Liver (tissue), 9 donors: ENCODE measurements around the gene SYT6. TPM values are rescaled to one million over a fixed set of nuclear protein-coding genes. Genes with fewer than 3 reads are reported as not detected.

Experiments used
- DNase-seq: peaks from one replicate; pipeline ENCODE4 v3.0.0-alpha.2; 2017; ENCODE audit warnings: low spot score
- H3K27ac ChIP-seq, 2 donors: one replicate each; pipeline ENCODE4 v1.7.0; 2013; ENCODE audit warnings: inconsistent platforms in 2 of 2, low read length in 2 of 2, control low read depth in 1 of 2, low read depth in 1 of 2, mild to moderate bottlenecking in 1 of 2
- H3K27me3 ChIP-seq, 4 donors: one replicate each; pipeline versions ENCODE4 v1.6.1 to v1.7.0; 2013; ENCODE audit warnings: low read length in 3 of 4, inconsistent platforms in 1 of 4, mild to moderate bottlenecking in 1 of 4, moderate library complexity in 1 of 4; ENCODE audit not compliant: control insufficient read depth in 4 of 4, insufficient read depth in 4 of 4
- H3K36me3 ChIP-seq, 4 donors: one replicate each; pipeline versions ENCODE4 v1.6.1 to v1.7.0; 2013; ENCODE audit warnings: low read length in 3 of 4, mild to moderate bottlenecking in 3 of 4, low read depth in 1 of 4, moderate library complexity in 1 of 4; ENCODE audit not compliant: control insufficient read depth in 4 of 4, insufficient read depth in 3 of 4
- H3K4me1 ChIP-seq, 4 donors: one replicate each; pipeline versions ENCODE4 v1.6.1 to v1.7.0; 2013; ENCODE audit warnings: low read length in 3 of 4, mild to moderate bottlenecking in 3 of 4, moderate library complexity in 1 of 4; ENCODE audit not compliant: control insufficient read depth in 4 of 4, insufficient read depth in 4 of 4
- H3K4me3 ChIP-seq, 3 donors: one replicate each; pipeline versions ENCODE4 v1.6.1 to v1.7.0; 2013; ENCODE audit warnings: low read length in 3 of 3, control low read depth in 1 of 3, low read depth in 1 of 3, mild to moderate bottlenecking in 1 of 3
- H3K9ac ChIP-seq, 2 donors: one replicate each; pipeline ENCODE4 v1.7.0; 2013; ENCODE audit warnings: low read length in 2 of 2, mild to moderate bottlenecking in 2 of 2, moderate library complexity in 2 of 2, control low read depth in 1 of 2, low read depth in 1 of 2
- H3K9me3 ChIP-seq, 4 donors: one replicate each; pipeline versions ENCODE4 v1.6.1 to v1.7.0; 2013; ENCODE audit warnings: low read length in 3 of 4; ENCODE audit not compliant: control insufficient read depth in 4 of 4
- CTCF ChIP-seq: fragments of 150-350 bp; IDR thresholded peaks from 2 replicates; pipeline ENCODE4 v1.5.1; 2017; ENCODE audit warnings: improper control_type of control experiment, low read depth, low read length; ENCODE audit not compliant: missing input control
- EGR1 ChIP-seq, 2 donors: IDR thresholded peaks; 2 replicates each; pipeline ENCODE4 v1.6.1; 2016 to 2018; ENCODE audit warnings: antibody characterized with exemption in 2 of 2, low read depth in 2 of 2
- FOXA1 ChIP-seq: IDR thresholded peaks from 2 replicates; pipeline ENCODE4 v1.6.1; 2016; ENCODE audit warnings: antibody characterized with exemption
- GABPA ChIP-seq, 2 donors: IDR thresholded peaks in 1 of 2; conservative IDR thresholded peaks in 1 of 2; 2 replicates each; pipeline ENCODE4 v1.6.1; 2016; ENCODE audit warnings: antibody characterized with exemption in 2 of 2, mild to moderate bottlenecking in 1 of 2, moderate library complexity in 1 of 2
- HNF4A ChIP-seq, 2 donors: conservative IDR thresholded peaks; 2 replicates each; pipeline ENCODE4 v1.6.1; 2016; ENCODE audit warnings: antibody characterized with exemption in 2 of 2, mild to moderate bottlenecking in 2 of 2
- JUND ChIP-seq, 2 donors: IDR thresholded peaks; 2 replicates each; pipeline ENCODE4 v1.6.1; 2016; ENCODE audit warnings: antibody characterized with exemption in 2 of 2
- MAX ChIP-seq: IDR thresholded peaks from 2 replicates; pipeline ENCODE4 v1.6.1; 2016; ENCODE audit warnings: antibody characterized with exemption
- RAD21 ChIP-seq, 2 donors: IDR thresholded peaks; 2 replicates each; pipeline ENCODE4 v1.6.1; 2016; ENCODE audit warnings: antibody characterized with exemption in 2 of 2, mild to moderate bottlenecking in 2 of 2
- REST ChIP-seq: IDR thresholded peaks from 2 replicates; pipeline ENCODE4 v1.6.1; 2016; ENCODE audit warnings: antibody characterized with exemption, mild to moderate bottlenecking
- TAF1 ChIP-seq: conservative IDR thresholded peaks from 2 replicates; pipeline ENCODE4 v1.6.1; 2016; ENCODE audit warnings: antibody characterized with exemption, mild to moderate bottlenecking
- YY1 ChIP-seq: IDR thresholded peaks from 2 replicates; pipeline ENCODE4 v1.6.1; 2016; ENCODE audit warnings: antibody characterized with exemption, mild to moderate bottlenecking
- WGBS: extraction: QIAGEN DNeasy Blood & Tissue Kit; methylation state at CpG from one replicate; pipeline ENCODE4 v1.1.7; 2013; 5-methylcytosine and 5-hydroxymethylcytosine counted together
- polyA plus RNA-seq, 2 donors: library from polyadenylated mRNA; stranded (reverse) in 1 of 2; unstranded in 1 of 2; fragments of 200-250 nt in 1 of 2; fragments of >200 nt in 1 of 2; fragmentation: Nextera tagmentation in 1 of 2; extraction: Ambion mirVana in 1 of 2; gene quantifications; one replicate each; pipeline versions ENCODE4 v1.2.1 to v1.2.3, GENCODE V29; 2013 to 2015
- total RNA-seq, 2 donors: library from RNA; depleted of rRNA; stranded (reverse); fragments of >200 nt; gene quantifications; one replicate each; pipeline ENCODE4 v1.2.3, GENCODE V29; 2014
- donor health status: healthy.
- donor health status: healthy.
- donor health status: healthy.
- donor health status: healthy.
- donor health status: healthy.

Gene SYT6
- total and polyA plus RNA-seq, 4 donors = under 0.01 to 0.17 TPM; not detected in 2

GRCh38 chr1:114089502-114090138, 64.0 kb downstream of the SYT6 start:
- no peak overlapping the region for H3K27ac ChIP-seq
- no peaks in the 10 kb centered on the region for H3K4me1 ChIP-seq
- H3K9me3 ChIP-seq = no peaks in the 10 kb centered on the region
- no peak for TF ChIP-seq EGR1 (IDR thresholded peaks at IDR 0.05; ENCODE audit: low read depth in 2 of 2)
- no peaks in the 10 kb centered on the region for H3K36me3 ChIP-seq
- no peak for DNase-seq
- no peak overlapping the region for H3K4me3 ChIP-seq
- no peak overlapping the region for H3K9ac ChIP-seq
- no peaks in the 10 kb centered on the region for H3K27me3 ChIP-seq
- WGBS = 84% methylated on average over 4 of the region's 4 CpGs

- H3K27me3 ChIP-seq = no peaks in the 10 kb centered on the region
- no peak overlapping the region for H3K4me3 ChIP-seq
- WGBS = 72% methylated on average over 13 of the region's 13 CpGs
- no peak overlapping the region for H3K9ac ChIP-seq
- no peaks in the 10 kb centered on the region for H3K36me3 ChIP-seq
- H3K4me1 ChIP-seq = no peaks in the 10 kb centered on the region
- TF ChIP-seq GABPA (IDR thresholded peaks at IDR 0.05 in 1 of 2, conservative IDR thresholded peaks at IDR 0.05 in 1 of 2) (no peak), RAD21 (IDR thresholded peaks at IDR 0.05) (no peak), JUND (IDR thresholded peaks at IDR 0.05) (no peak), TAF1 (no peak), MAX (no peak), HNF4A (conservative IDR thresholded peaks at IDR 0.05) (no peak)
- no peak overlapping the region for H3K27ac ChIP-seq
- no peaks in the 10 kb centered on the region for H3K9me3 ChIP-seq
- DNase-seq = no peak
These were observed 65.0 kb downstream of the SYT6 start for GRCh38 chr1:114088392-114089299.

GRCh38 chr1:114087495-114087894, 66.2 kb downstream of the SYT6 start:
- 95% methylated on average over 2 of the region's 2 CpGs for WGBS
- no peak overlapping the region for H3K9ac ChIP-seq
- DNase-seq = no peak
- H3K36me3 ChIP-seq = no peaks in the 10 kb centered on the region
- no peak overlapping the region for H3K27ac ChIP-seq
- H3K4me3 ChIP-seq = no peak overlapping the region
- TF ChIP-seq REST = no peak
- no peak for TF ChIP-seq YY1
- no peak for TF ChIP-seq EGR1 (IDR thresholded peaks at IDR 0.05; ENCODE audit: low read depth in 2 of 2)
- TF ChIP-seq CTCF = no peak
- TF ChIP-seq RAD21 (IDR thresholded peaks at IDR 0.05) = no peak
- no peak for TF ChIP-seq MAX
- no peak for TF ChIP-seq FOXA1
- no peaks in the 10 kb centered on the region for H3K4me1 ChIP-seq
- H3K27me3 ChIP-seq = no peaks in the 10 kb centered on the region
- no peaks in the 10 kb centered on the region for H3K9me3 ChIP-seq
